Prostate gland (tissue), 2 donors: ENCODE measurements around the gene SAMD4A.

ENCODE experiments used
- POLR2A ChIP-seq: fragments of 450-650 bp; IDR thresholded peaks from one replicate; pipeline ENCODE4 v1.6.1; 2016; ENCODE audit warnings: antibody characterized with exemption, mild to moderate bottlenecking
- POLR2AphosphoS5 ChIP-seq: sonication (generic); formaldehyde crosslinking; IDR thresholded peaks from one replicate; pipeline ENCODE4 v1.6.1; 2017; ENCODE audit warnings: antibody characterized with exemption
- TF ChIP-seq, protein P1 (sequence below), 4 experiments: fragments of 200-600 bp in 2 of 4; fragments of 450-650 bp in 2 of 4; sonication (generic) in 2 of 4; IDR thresholded peaks; 1 replicate in 3 of 4; 2 replicates in 1 of 4; pipeline ENCODE4 v1.5.1; 2016 to 2019; ENCODE audit warnings: antibody characterized with exemption in 4 of 4, mild to moderate bottlenecking in 2 of 4, moderate library complexity in 2 of 4

DNA sequence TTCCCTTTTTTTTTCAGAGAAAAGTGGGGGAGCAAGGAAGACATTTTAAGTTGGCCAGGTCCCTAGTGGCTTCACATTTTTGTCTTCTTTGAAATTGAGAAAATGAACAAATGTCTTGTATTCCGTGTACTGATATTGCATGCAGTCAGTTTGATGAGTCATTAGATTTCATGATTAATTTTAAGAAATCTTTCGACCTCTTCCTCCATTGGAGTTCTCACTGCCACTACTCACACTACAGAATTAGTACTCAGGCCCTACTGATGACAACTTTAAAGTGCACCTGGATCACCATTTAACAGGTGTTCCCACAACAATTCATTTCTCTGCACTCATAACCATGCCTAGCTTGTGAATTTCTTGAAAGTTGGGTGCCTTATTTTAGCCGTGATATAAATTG lies 50.5 kb downstream of the SAMD4A start:
- TF ChIP-seq, protein P1, sequence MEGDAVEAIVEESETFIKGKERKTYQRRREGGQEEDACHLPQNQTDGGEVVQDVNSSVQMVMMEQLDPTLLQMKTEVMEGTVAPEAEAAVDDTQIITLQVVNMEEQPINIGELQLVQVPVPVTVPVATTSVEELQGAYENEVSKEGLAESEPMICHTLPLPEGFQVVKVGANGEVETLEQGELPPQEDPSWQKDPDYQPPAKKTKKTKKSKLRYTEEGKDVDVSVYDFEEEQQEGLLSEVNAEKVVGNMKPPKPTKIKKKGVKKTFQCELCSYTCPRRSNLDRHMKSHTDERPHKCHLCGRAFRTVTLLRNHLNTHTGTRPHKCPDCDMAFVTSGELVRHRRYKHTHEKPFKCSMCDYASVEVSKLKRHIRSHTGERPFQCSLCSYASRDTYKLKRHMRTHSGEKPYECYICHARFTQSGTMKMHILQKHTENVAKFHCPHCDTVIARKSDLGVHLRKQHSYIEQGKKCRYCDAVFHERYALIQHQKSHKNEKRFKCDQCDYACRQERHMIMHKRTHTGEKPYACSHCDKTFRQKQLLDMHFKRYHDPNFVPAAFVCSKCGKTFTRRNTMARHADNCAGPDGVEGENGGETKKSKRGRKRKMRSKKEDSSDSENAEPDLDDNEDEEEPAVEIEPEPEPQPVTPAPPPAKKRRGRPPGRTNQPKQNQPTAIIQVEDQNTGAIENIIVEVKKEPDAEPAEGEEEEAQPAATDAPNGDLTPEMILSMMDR (IDR thresholded peaks at IDR 0.05) = no peak
- TF ChIP-seq POLR2AphosphoS5 (no peak), POLR2A (no peak)
